Measurements from ENCODE around the gene NUP153.

DNA sequence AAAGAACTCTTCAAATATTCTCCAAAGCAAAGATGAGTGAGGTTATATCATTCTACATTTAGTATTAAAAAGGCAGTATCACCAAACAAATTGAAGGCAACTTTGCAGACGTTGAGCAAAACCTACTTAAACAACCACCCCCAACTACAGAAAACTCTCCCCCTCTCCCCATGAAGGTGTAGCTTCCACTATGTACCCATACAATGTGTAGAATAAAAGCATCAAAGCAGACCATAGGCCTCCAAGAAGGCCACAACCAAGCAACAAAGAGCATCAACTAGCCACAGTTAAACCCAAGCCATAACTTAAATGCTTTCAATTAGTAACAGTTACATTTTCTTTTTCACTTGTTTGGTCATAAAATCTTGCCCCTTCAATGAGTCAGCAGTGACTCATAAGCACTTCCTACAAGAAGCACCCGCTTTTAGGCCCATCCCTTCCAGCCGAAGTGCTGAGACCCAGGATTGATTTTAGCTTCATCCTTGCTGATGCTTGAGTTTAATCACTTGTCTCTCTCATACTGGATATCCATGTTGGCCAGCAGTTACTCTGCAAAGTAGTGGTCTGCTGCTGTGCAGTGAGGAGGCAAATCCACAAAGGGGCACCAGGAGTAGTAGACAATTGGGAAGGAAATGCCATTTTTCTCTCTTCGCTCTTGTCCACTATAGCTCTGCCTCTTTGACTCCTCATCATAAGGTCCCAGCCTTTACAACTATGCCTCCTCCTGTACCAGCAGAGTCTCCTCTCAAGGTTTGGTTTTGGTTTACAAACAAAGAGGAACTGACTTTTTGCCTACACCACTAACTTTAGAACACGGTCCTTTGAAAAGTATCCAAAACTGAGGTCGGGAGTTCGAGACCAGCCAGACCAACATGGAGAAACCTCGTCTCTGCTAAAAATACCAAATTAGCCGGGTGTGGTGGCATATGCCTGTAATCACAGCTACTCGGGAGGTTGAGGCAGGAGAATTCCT lies 8.4 kb upstream of the NUP153 start:
- TF ChIP-seq POLR2A (IDR thresholded peaks at IDR 0.05; ENCODE audit: low read depth, low read length) (no peak), POLR2AphosphoS5 (IDR thresholded peaks at IDR 0.05; ENCODE audit: low read depth, low read length) (no peak)

Data from GM12892 (cell line).